ENCODE data around the gene ZSWIM4. TPM values are rescaled to one million over a fixed set of nuclear protein-coding genes. Genes with fewer than 3 reads are reported as not detected.

Gene ZSWIM4
- total and polyA plus RNA-seq, 2 experiments from 2014 or later: 5.4 to 42.3 TPM

DNA sequence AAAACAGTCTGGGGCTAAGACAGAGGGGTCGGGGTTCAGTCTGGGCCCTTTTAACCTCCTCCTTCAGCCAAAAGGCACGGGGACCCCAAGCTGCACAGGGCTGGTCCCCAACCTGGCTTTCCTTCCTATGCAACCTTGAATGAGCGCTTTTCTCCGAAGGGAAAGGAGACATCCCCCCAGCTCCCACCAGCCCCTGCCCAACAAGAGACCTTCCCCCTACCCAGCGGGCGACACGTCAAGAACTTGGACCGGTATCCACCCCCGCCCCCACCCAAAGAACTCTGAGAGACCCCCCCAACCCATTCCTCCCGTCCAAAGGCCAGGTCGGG, 46.7 kb downstream of the ZSWIM4 start:
- H3F3A ChIP-seq (replicated peaks; ENCODE audit: low read depth): peaks cover 21% of the 10 kb centered on the region
- no peak overlapping the region for H2AFZ ChIP-seq
- no peaks in the 10 kb centered on the region for H3K36me3 ChIP-seq (ENCODE audit: insufficient read depth)
- H3K79me2 ChIP-seq (replicated peaks; ENCODE audit: insufficient read depth): peaks cover 14% of the 10 kb centered on the region; the same call in 1 of the 2 replicates
- Mint-ChIP-seq H3K27me3 (ENCODE audit: insufficient read depth, low read depth, poor library complexity) (peaks cover 29% of the 10 kb centered on the region), H3K9me3 (0 out of 3 replicates have a peak, but pooled peaks cover 3% of the 10 kb centered on the region), H3K4me1 (peaks cover 41% of the 10 kb centered on the region), H3K27ac (no peak overlapping the region), H3K36me3 (ENCODE audit: low read depth) (no peaks in the 10 kb centered on the region; the same call in 2 of the 3 replicates), H3K4me3 (peak overlapping the region; percentile 84)
- peak overlapping the region; percentile 74 for H3K4me3 ChIP-seq
- H3K4me2 ChIP-seq: peak overlapping the region; percentile 99
- H4K20me1 ChIP-seq (replicated peaks; ENCODE audit: insufficient read depth): no peaks in the 10 kb centered on the region; the same call in 1 of the 2 replicates
- H3K4me1 ChIP-seq (ENCODE audit: insufficient read depth): peaks cover 37% of the 10 kb centered on the region
- H3K27ac ChIP-seq (ENCODE audit: low read depth): no peak overlapping the region
- DNase-seq (ENCODE audit: low spot score): no peak
- no peak for ATAC-seq
- no peaks in the 10 kb centered on the region for H3K27me3 ChIP-seq (ENCODE audit: insufficient read depth)
- TF ChIP-seq CTCF (conservative IDR thresholded peaks at IDR 0.05; ENCODE audit: low read depth in 2 of 2): no peak
- no peak for TF ChIP-seq REST (IDR thresholded peaks at IDR 0.05; ENCODE audit: unreplicated experiment)
- no peak for TF ChIP-seq ZNF462 (CRISPR knock-in tag; IDR thresholded peaks at IDR 0.05)
- TF ChIP-seq POLR2AphosphoS5 (IDR thresholded peaks at IDR 0.05; ENCODE audit: low read depth): no peak
- TF ChIP-seq JUNB (IDR thresholded peaks at IDR 0.05; ENCODE audit: unreplicated experiment): no peak
- no peak for TF ChIP-seq ZNF331 (CRISPR knock-in tag; IDR thresholded peaks at IDR 0.05; ENCODE audit: low read depth)
- H3K9me2 ChIP-seq (ENCODE audit: insufficient read depth): no peaks in the 10 kb centered on the region

All from GM23338 (cell line).